ENCODE measurements around the gene PSMC3. TPM values are rescaled to one million over a fixed set of nuclear protein-coding genes. Genes with fewer than 3 reads are reported as not detected.
A peak's percentile ranks its signal among the peaks of the same experiment; 100 is the strongest.

Gene PSMC3
- total and polyA plus RNA-seq, 9 of the 15 experiments (the other 6 are each of a cell fraction or from before 2014, with no cell fraction given) = 44.3 to 324 (median 240) TPM

DNA sequence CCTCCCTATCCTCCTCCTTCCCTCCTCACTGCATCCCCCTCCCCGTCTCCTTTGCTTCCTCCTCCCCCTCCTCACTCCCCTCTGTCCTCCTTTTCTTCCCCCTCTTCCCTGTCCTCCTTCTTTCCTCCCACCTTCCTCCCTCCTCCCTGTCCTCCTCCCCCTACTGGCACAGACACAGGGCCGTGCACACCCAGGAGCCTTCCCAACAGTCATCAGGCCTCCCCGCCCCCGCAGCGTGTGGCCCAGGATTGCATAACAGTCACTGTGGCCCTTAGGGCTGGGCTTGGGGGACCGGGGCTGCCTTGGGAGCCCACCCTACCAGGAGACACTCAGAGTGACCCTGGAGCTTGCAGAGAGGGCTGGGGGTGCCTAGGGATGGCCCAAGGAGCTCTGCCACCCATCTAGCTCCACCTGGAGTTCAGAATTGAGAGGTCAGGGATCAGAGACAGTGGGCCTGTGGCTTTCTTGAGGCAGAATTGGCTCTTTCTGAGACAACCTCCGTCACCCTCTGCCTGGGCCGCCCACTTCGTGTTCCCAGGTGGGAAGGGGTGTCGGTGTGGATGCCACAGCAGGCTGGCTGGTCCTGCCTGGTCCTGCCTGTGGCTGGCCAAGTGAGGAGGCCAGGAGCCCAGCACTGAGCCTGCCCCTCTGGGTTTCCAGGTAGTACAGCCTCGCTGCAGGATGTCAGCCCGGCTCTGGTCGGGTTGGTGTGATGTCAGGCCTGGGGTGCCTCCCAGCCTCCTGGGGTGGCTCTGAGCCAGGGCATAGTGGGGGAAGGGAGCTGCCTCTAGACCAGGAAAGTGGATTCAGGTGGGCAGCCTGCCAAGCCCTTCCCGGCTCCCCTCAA, 49.5 kb downstream of the PSMC3 start (continued):
- TF ChIP-seq TCF7L2 (IDR thresholded peaks at IDR 0.05; ENCODE audit: low read depth, low read length) = no peak
- TF ChIP-seq ZNF24 (IDR thresholded peaks at IDR 0.05) = no peak
- TF ChIP-seq HBP1 (CRISPR knock-in tag; IDR thresholded peaks at IDR 0.05) = no peak
- TF ChIP-seq SNRNP70 (optimal IDR thresholded peaks at IDR 0.05; ENCODE audit: low read depth, low read length) = no peak
- no peak for TF ChIP-seq POU5F1 (IDR thresholded peaks at IDR 0.05; ENCODE audit: borderline replicate concordance, low read depth, low read length, partially characterized antibody)
- TF ChIP-seq CREB5 (CRISPR knock-in tag; IDR thresholded peaks at IDR 0.05) = no peak
- no peak for TF ChIP-seq ZNF316 (IDR thresholded peaks at IDR 0.05)
- TF ChIP-seq HNRNPK (IDR thresholded peaks at IDR 0.05; ENCODE audit: low read depth, low read length, poor library complexity, severe bottlenecking) = no peak
- TF ChIP-seq ZNF584 (CRISPR knock-in tag; IDR thresholded peaks at IDR 0.05; ENCODE audit: low read depth) = no peak
- TF ChIP-seq, protein P1, sequence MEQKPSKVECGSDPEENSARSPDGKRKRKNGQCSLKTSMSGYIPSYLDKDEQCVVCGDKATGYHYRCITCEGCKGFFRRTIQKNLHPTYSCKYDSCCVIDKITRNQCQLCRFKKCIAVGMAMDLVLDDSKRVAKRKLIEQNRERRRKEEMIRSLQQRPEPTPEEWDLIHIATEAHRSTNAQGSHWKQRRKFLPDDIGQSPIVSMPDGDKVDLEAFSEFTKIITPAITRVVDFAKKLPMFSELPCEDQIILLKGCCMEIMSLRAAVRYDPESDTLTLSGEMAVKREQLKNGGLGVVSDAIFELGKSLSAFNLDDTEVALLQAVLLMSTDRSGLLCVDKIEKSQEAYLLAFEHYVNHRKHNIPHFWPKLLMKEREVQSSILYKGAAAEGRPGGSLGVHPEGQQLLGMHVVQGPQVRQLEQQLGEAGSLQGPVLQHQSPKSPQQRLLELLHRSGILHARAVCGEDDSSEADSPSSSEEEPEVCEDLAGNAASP (IDR thresholded peaks at IDR 0.05) = no peak
- TF ChIP-seq ZBTB1 (CRISPR knock-in tag; IDR thresholded peaks at IDR 0.05; ENCODE audit: borderline replicate concordance, low read depth) = no peak
- TF ChIP-seq OTX1 (CRISPR knock-in tag; IDR thresholded peaks at IDR 0.05) = no peak
- TF ChIP-seq, protein P2, sequence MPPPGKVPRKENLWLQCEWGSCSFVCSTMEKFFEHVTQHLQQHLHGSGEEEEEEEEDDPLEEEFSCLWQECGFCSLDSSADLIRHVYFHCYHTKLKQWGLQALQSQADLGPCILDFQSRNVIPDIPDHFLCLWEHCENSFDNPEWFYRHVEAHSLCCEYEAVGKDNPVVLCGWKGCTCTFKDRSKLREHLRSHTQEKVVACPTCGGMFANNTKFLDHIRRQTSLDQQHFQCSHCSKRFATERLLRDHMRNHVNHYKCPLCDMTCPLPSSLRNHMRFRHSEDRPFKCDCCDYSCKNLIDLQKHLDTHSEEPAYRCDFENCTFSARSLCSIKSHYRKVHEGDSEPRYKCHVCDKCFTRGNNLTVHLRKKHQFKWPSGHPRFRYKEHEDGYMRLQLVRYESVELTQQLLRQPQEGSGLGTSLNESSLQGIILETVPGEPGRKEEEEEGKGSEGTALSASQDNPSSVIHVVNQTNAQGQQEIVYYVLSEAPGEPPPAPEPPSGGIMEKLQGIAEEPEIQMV (tag; conservative IDR thresholded peaks at IDR 0.05; ENCODE audit: low read depth) = no peak
- TF ChIP-seq ADNP (tag; IDR thresholded peaks at IDR 0.05) = no peak
- TF ChIP-seq NUFIP1 (IDR thresholded peaks at IDR 0.05; ENCODE audit: partially characterized antibody) = no peak
- no peak for TF ChIP-seq ZFPM2 (CRISPR knock-in tag; IDR thresholded peaks at IDR 0.05)
- TF ChIP-seq ZBTB8A (IDR thresholded peaks at IDR 0.05; ENCODE audit: partially characterized antibody) = no peak
- TF ChIP-seq ATF7 (IDR thresholded peaks at IDR 0.05) = peak; percentile 42; the same call in 1 of the 2 replicates
- no peak for TF ChIP-seq MEF2A (IDR thresholded peaks at IDR 0.05; ENCODE audit: control insufficient read depth, low read depth, low read length)
- TF ChIP-seq PYGO2 (tag; IDR thresholded peaks at IDR 0.05) = no peak; the same call in 1 of the 2 replicates
- TF ChIP-seq ZNF699 (CRISPR knock-in tag; IDR thresholded peaks at IDR 0.05; ENCODE audit: insufficient replicate concordance) = no peak
- TF ChIP-seq HMG20B (CRISPR knock-in tag; IDR thresholded peaks at IDR 0.05) = no peak
- no peak for TF ChIP-seq TCF15 (CRISPR knock-in tag; IDR thresholded peaks at IDR 0.05)
